Measurements from ENCODE around the gene PRPF40B. TPM values are rescaled to one million over a fixed set of nuclear protein-coding genes. Genes with fewer than 3 reads are reported as not detected.

Gene PRPF40B
- total RNA-seq, 2 donors from 2014 or later = 5.1 to 10.1 TPM

DNA sequence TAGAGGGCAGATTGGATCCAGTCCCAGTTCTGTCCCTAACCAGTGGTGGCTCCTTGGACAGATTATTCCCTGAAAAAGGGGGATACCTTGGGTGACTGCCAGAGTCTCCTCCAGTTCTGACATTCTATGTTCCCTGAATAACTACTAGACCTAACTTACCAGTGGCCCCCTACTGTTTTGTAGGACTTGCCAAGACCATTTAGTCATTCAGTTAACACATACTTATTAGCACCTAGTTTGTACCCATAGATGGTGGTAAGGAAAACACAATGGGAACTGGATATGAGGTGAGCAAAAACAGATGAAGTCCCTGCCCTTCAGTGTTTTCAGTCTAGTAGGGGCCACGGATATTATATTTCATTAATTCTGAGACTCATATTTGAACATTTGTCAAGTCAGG lies 3.5 kb downstream of the PRPF40B start:
- ATAC-seq = no peak
- Mint-ChIP-seq H3K27ac (no peak overlapping the region), H3K9me3 (no peaks in the 10 kb centered on the region), H3K36me3 (no peaks in the 10 kb centered on the region)
- no peak for DNase-seq (ENCODE audit: low spot score in 2 of 2)

DNA sequence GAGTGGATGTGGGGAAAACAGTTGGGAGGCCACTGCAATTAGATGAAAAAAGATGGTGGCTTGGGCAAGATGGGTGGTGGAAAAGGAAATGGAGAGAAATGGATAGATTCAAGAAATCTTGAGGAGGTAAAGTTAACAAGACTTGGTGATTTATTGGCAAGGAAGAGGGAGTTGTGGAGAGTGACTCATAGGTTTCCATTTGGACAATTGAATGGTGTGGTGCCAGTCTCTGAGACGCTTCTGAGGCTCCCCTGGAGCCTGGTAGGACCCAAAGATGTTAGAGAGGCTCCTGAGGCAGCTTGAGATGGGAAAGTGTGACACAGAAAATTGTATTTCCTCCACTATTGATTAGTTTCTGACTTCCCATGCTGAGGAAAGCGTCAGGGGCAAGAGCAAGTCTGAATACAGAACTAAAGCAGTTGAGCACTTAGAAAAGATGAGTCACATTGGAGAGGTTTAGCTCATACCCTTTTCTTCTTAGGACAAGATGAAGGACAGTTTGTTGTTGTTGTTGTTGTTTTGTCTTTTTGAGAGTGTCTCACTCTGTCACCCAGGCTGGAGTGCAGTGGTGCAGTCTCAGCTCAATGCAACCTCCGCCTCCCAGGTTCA lies 4.5 kb downstream of the PRPF40B start:
- H3K27ac Mint-ChIP-seq = no peak overlapping the region
- DNase-seq (ENCODE audit: low spot score in 2 of 2) = no peak
- no peaks in the 10 kb centered on the region for H3K9me3 Mint-ChIP-seq
- H3K36me3 Mint-ChIP-seq = no peaks in the 10 kb centered on the region
- ATAC-seq = no peak

- no peak for DNase-seq (ENCODE audit: low spot score in 2 of 2)
- Mint-ChIP-seq H3K36me3 (no peaks in the 10 kb centered on the region), H3K9me3 (no peaks in the 10 kb centered on the region), H3K27ac (no peak overlapping the region)
- no peak for ATAC-seq
These were observed 8.1 kb downstream of the PRPF40B start for GRCh38 chr12:49631336-49631907.

GRCh38 chr12:49632401-49632800 lies 9.0 kb downstream of the PRPF40B start:
- Mint-ChIP-seq H3K36me3 (no peaks in the 10 kb centered on the region), H3K27ac (no peak overlapping the region), H3K9me3 (no peaks in the 10 kb centered on the region)
- DNase-seq (ENCODE audit: low spot score in 2 of 2) (no peak), ATAC-seq (no peak)

GRCh38 chr12:49632986-49633702 lies 9.8 kb downstream of the PRPF40B start:
- no peak for ATAC-seq
- no peaks in the 10 kb centered on the region for H3K36me3 Mint-ChIP-seq
- no peak for DNase-seq (ENCODE audit: low spot score in 2 of 2)
- H3K27ac Mint-ChIP-seq = peak overlapping the region in 1 of 2 donors; percentile 56
- H3K9me3 Mint-ChIP-seq = no peaks in the 10 kb centered on the region

DNA sequence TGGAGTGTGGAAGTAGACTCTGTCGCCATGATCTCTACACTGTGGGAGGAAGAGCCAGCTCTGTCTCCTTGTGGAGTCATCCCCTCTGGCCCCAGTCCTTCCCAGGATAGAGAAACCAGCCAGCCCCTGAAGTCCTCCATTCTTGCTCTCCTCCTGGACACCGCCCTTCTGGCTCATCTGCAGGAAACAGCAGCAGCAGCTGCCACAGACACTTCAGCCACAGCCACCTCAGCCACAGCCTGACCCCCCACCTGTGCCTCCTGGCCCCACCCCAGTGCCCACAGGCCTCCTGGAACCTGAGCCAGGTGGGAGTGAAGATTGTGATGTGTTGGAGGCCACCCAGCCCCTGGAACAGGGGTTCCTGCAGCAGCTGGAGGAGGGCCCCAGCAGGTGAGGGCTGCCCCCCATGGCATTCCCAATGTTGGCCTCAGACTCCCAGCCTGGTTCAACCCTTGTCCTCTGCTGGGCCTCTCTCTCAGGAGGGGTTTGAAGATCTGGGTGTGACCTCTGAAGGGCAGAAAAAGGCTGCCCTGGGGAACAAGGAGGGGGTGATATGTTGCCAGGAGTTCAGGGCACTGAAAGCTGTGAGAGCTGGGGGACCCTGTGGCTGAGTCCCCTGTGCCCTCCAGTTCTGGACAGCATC lies 10.5 kb downstream of the PRPF40B start:
- no peaks in the 10 kb centered on the region for H3K9me3 Mint-ChIP-seq
- no peaks in the 10 kb centered on the region for H3K36me3 Mint-ChIP-seq
- ATAC-seq (no peak), DNase-seq (ENCODE audit: low spot score in 2 of 2) (no peak)
- peak overlapping the region; percentile 56 to 86 for H3K27ac Mint-ChIP-seq

- DNase-seq (ENCODE audit: low spot score in 2 of 2) = no peak
- Mint-ChIP-seq H3K27ac (peak overlapping the region in 1 of 2 donors; percentile 56), H3K36me3 (no peaks in the 10 kb centered on the region), H3K9me3 (no peaks in the 10 kb centered on the region)
- ATAC-seq = no peak
These were observed 11.7 kb downstream of the PRPF40B start for GRCh38 chr12:49635036-49635435.

DNA sequence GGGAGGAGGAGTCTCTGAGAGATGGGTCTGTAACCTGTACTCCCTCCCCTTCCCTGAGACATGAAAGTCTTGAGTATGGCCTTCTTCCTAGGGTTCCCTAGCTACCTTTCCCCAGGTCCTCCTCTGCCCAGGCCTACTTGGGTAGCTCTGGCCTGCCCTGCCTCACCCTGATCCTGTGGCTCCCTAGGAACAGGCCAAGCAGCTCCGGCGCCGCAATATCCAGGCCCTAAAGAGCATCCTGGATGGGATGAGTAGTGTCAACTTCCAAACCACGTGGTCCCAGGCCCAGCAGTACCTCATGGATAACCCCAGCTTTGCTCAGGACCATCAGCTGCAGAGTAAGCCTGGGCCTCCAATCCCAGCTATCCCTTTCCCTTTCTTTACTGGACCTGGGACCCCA lies 12.3 kb downstream of the PRPF40B start:
- no peaks in the 10 kb centered on the region for H3K9me3 Mint-ChIP-seq

GRCh38 chr12:49636574-49636973 lies 13.2 kb downstream of the PRPF40B start:
- Mint-ChIP-seq H3K36me3 (no peaks in the 10 kb centered on the region), H3K9me3 (no peaks in the 10 kb centered on the region), H3K27ac (peak overlapping the region in 1 of 2 donors; percentile 43)
- ATAC-seq (no peak), DNase-seq (ENCODE audit: low spot score in 2 of 2) (no peak)

More for the DNA sequence above, 12.3 kb downstream of the PRPF40B start:
- peak overlapping the region in 1 of 2 donors; percentile 10 for H3K27ac Mint-ChIP-seq
- DNase-seq (ENCODE audit: low spot score in 2 of 2) (no peak), ATAC-seq (no peak)
- no peaks in the 10 kb centered on the region for H3K36me3 Mint-ChIP-seq

- DNase-seq (ENCODE audit: low spot score in 2 of 2) (peak; percentile 43 to 54), ATAC-seq (peak; percentile 89)
- Mint-ChIP-seq H3K27ac (peak overlapping the region in 1 of 2 donors; percentile 43), H3K36me3 (no peaks in the 10 kb centered on the region), H3K9me3 (no peaks in the 10 kb centered on the region)
These were observed 13.8 kb downstream of the PRPF40B start for GRCh38 chr12:49636979-49637755.

- ATAC-seq (no peak), DNase-seq (ENCODE audit: low spot score in 2 of 2) (no peak)
- Mint-ChIP-seq H3K9me3 (no peaks in the 10 kb centered on the region), H3K36me3 (no peaks in the 10 kb centered on the region), H3K27ac (no peak overlapping the region)
These were observed 18.5 kb downstream of the PRPF40B start for GRCh38 chr12:49641748-49642369.

DNA sequence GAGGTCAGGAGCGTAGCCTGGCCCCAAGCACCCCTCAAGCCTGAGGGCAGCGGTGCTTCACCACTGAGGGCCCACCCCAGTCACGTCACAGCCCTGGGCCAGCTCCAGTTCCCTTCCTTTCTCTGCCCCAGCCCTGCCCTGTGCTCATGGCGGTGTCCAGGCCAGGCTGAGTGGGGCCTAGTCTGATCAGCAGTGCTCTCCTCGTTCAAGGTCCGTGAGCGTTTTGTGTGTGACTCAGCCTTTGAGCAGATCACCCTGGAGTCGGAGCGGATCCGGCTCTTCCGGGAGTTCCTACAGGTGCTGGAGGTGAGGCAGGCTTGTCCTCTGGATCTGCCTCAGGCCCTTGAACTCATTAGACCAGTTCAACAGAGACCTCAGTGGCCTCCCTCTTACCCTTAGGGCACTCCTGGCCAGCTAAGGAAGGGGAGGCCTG lies 19.0 kb downstream of the PRPF40B start:
- ATAC-seq (no peak), DNase-seq (ENCODE audit: low spot score in 2 of 2) (no peak)
- H3K9me3 Mint-ChIP-seq = no peaks in the 10 kb centered on the region

DNA sequence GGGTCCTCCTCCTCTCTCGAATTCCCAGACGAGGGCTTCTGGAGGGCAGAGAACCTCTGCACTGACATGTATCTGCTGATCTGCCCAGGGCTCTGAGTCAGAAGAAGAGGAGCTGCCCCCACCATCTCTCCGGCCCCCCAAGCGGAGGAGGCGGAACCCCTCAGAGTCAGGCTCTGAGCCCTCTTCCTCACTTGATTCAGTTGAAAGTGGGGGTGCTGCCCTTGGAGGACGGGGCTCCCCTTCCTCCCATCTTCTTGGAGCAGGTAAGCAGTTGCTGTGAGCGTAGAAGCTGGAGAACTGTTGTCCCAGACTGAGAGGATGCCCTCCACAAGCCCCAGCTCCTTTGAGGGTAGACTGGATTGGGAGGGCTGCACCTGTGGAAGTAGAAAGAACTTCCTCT lies 19.8 kb downstream of the PRPF40B start:
- Mint-ChIP-seq H3K27ac (peak overlapping the region; percentile 52 to 91), H3K9me3 (no peaks in the 10 kb centered on the region), H3K36me3 (no peaks in the 10 kb centered on the region)
- ATAC-seq (no peak), DNase-seq (ENCODE audit: low spot score in 2 of 2) (no peak)

More for the DNA sequence above, 19.0 kb downstream of the PRPF40B start:
- H3K27ac Mint-ChIP-seq = peak overlapping the region in 1 of 2 donors; percentile 38
- H3K36me3 Mint-ChIP-seq = no peaks in the 10 kb centered on the region

- H3K27ac Mint-ChIP-seq = peak overlapping the region; percentile 56 to 92
- no peaks in the 10 kb centered on the region for H3K9me3 Mint-ChIP-seq
- peak; percentile 16 to 47 for ATAC-seq
- DNase-seq (ENCODE audit: low spot score in 2 of 2) = no peak
- no peaks in the 10 kb centered on the region for H3K36me3 Mint-ChIP-seq
These were observed 20.7 kb downstream of the PRPF40B start for GRCh38 chr12:49643961-49644619.

DNA sequence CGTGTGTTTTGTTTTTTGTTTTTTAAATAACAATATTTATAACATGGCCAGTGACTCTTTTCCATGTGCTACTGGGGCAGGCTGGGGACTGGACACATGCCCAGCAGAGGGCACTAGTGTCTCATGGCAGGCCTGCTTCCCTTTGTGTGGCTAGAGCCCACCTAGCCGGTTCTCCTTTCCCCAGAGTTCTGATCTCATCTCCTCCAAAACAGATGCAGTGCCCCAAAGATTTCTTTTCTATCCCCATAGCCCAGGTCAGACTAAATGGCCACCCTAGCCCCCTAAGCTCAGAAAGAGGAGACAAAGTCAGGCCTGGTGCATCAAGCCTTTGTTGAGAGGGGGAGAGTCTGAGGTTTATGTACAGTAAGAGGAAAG lies 21.2 kb downstream of the PRPF40B start:
- ATAC-seq (peak; percentile 85 to 93), DNase-seq (ENCODE audit: low spot score in 2 of 2) (peak; percentile 71 to 79)
- no peaks in the 10 kb centered on the region for H3K36me3 Mint-ChIP-seq
- H3K27ac Mint-ChIP-seq = peak overlapping the region; percentile 56 to 92
- H3K9me3 Mint-ChIP-seq = no peaks in the 10 kb centered on the region

Data from activated naive CD4-positive, alpha-beta T cell treated with anti-CD3 and anti-CD28 coated beads, Interleukin-2, amount 50 U/mL, for 72 hours (primary cell).